Testis (tissue), 2 donors: ENCODE measurements around the gene TPR.
"Not testable (repeated sequence)": the region's sequence is repeated elsewhere in the genome, so short reads cannot be mapped to it uniquely, and the experiment has no call there.

Experiments used
- CTCF ChIP-seq, 3 experiments: fragments of 450-650 bp in 2 of 3; fragments of 200-600 bp in 1 of 3; sonication (generic) in 1 of 3; IDR thresholded peaks; one replicate each; pipeline ENCODE4 v1.5.1; 2016 to 2019; ENCODE audit warnings: antibody characterized with exemption in 3 of 3, mild to moderate bottlenecking in 2 of 3, moderate library complexity in 1 of 3
- POLR2A ChIP-seq: fragments of 450-650 bp; IDR thresholded peaks from one replicate; pipeline ENCODE4 v1.6.1; 2017; ENCODE audit warnings: antibody characterized with exemption, mild to moderate bottlenecking, moderate library complexity

GRCh38 chr1:186347837-186348691 lies 27.0 kb downstream of the TPR start:
- TF ChIP-seq CTCF (IDR thresholded peaks at IDR 0.05); POLR2A: not testable (repeated sequence)
